ENCODE data around the gene COQ5. TPM values are rescaled to one million over a fixed set of nuclear protein-coding genes. Genes with fewer than 3 reads are reported as not detected.
"Not testable (repeated sequence)": the region's sequence is repeated elsewhere in the genome, so short reads cannot be mapped to it uniquely, and the experiment has no call there.

Gene COQ5
- total RNA-seq, 1 experiment from 2014 or later: 56.8 TPM

GRCh38 chr12:120498870-120499515 lies 30.0 kb downstream of the COQ5 start:
- DNase-seq: peak; percentile 43
- no peak overlapping the region for H3K4me3 ChIP-seq (ENCODE audit: insufficient read depth, low read depth, low read length)
- H3K27me3 ChIP-seq (ENCODE audit: control insufficient read depth, insufficient read depth, low read length): no peaks in the 10 kb centered on the region
- peaks cover 9% of the 10 kb centered on the region for H3K36me3 ChIP-seq (replicated peaks; ENCODE audit: control insufficient read depth, insufficient read depth, low read length)

- no peak for DNase-seq
Observed at GRCh38 chr12:120497524-120498150, 31.3 kb downstream of the COQ5 start.

GRCh38 chr12:120496413-120497340 lies 32.3 kb downstream of the COQ5 start:
- peak; percentile 80 for DNase-seq
- H3K27me3 ChIP-seq (ENCODE audit: control insufficient read depth, insufficient read depth, low read length): no peaks in the 10 kb centered on the region
- H3K36me3 ChIP-seq (replicated peaks; ENCODE audit: control insufficient read depth, insufficient read depth, low read length): peaks cover 6% of the 10 kb centered on the region
- H3K4me3 ChIP-seq (ENCODE audit: insufficient read depth, low read depth, low read length): peak overlapping the region; percentile 90

More at GRCh38 chr12:120497524-120498150, 31.3 kb downstream of the COQ5 start:
- Histone ChIP-seq H3K27me3 (ENCODE audit: control insufficient read depth, insufficient read depth, low read length) (no peaks in the 10 kb centered on the region), H3K4me3 (ENCODE audit: insufficient read depth, low read depth, low read length) (peak overlapping the region; percentile 90), H3K36me3 (replicated peaks; ENCODE audit: control insufficient read depth, insufficient read depth, low read length) (peaks cover 6% of the 10 kb centered on the region)

- peak; percentile 99 for DNase-seq
- H3K4me3 ChIP-seq (ENCODE audit: insufficient read depth, low read depth, low read length): peak within 1 kb of the TSS; percentile 90
- H3K27me3 ChIP-seq (ENCODE audit: control insufficient read depth, insufficient read depth, low read length): no peaks in the 10 kb centered on the region
- peaks cover 6% of the 10 kb centered on the region for H3K36me3 ChIP-seq (replicated peaks; ENCODE audit: control insufficient read depth, insufficient read depth, low read length)
Observed at GRCh38 chr12:120495731-120496412, 33.1 kb downstream of the COQ5 start, which contains the start of gene DYNLL1. DYNLL1 (plus strand) TSS chr12:120496113; CDS start chr12:120496422, 309 bp downstream.

- no peak for DNase-seq
- no peaks in the 10 kb centered on the region for H3K27me3 ChIP-seq (ENCODE audit: control insufficient read depth, insufficient read depth, low read length)
- peak overlapping the region; percentile 63 for H3K4me3 ChIP-seq (ENCODE audit: insufficient read depth, low read depth, low read length)
- peaks cover 6% of the 10 kb centered on the region for H3K36me3 ChIP-seq (replicated peaks; ENCODE audit: control insufficient read depth, insufficient read depth, low read length)
Observed at GRCh38 chr12:120495186-120495730, 33.7 kb downstream of the COQ5 start.

GRCh38 chr12:120490833-120491512 lies 38.0 kb downstream of the COQ5 start:
- DNase-seq: no peak
- Histone ChIP-seq H3K4me3 (ENCODE audit: insufficient read depth, low read depth, low read length) (no peak overlapping the region), H3K27me3 (ENCODE audit: control insufficient read depth, insufficient read depth, low read length) (no peaks in the 10 kb centered on the region), H3K36me3 (replicated peaks; ENCODE audit: control insufficient read depth, insufficient read depth, low read length) (no peaks in the 10 kb centered on the region; the same call in 1 of the 2 replicates)

- no peak for DNase-seq
- Histone ChIP-seq H3K27me3 (ENCODE audit: control insufficient read depth, insufficient read depth, low read length) (no peaks in the 10 kb centered on the region), H3K36me3 (replicated peaks; ENCODE audit: control insufficient read depth, insufficient read depth, low read length) (no peaks in the 10 kb centered on the region; the same call in 1 of the 2 replicates), H3K4me3 (ENCODE audit: insufficient read depth, low read depth, low read length) (no peak overlapping the region)
Observed at GRCh38 chr12:120490325-120490724, 38.6 kb downstream of the COQ5 start.

- no peaks in the 10 kb centered on the region; the same call in 1 of the 2 replicates for H3K36me3 ChIP-seq (replicated peaks; ENCODE audit: control insufficient read depth, insufficient read depth, low read length)
Observed at GRCh38 chr12:120489018-120489417, 39.9 kb downstream of the COQ5 start.

GRCh38 chr12:120488057-120488640 lies 40.8 kb downstream of the COQ5 start:
- H3K27me3 ChIP-seq (ENCODE audit: control insufficient read depth, insufficient read depth, low read length): no peaks in the 10 kb centered on the region

More at GRCh38 chr12:120489018-120489417, 39.9 kb downstream of the COQ5 start:
- Histone ChIP-seq H3K27me3 (ENCODE audit: control insufficient read depth, insufficient read depth, low read length) (no peaks in the 10 kb centered on the region), H3K4me3 (ENCODE audit: insufficient read depth, low read depth, low read length) (no peak overlapping the region)
- DNase-seq: no peak

GRCh38 chr12:120487552-120487951 lies 41.4 kb downstream of the COQ5 start:
- not testable (repeated sequence) for DNase-seq; H3K36me3 ChIP-seq (replicated peaks; ENCODE audit: control insufficient read depth, insufficient read depth, low read length); H3K27me3 ChIP-seq (ENCODE audit: control insufficient read depth, insufficient read depth, low read length); H3K4me3 ChIP-seq (ENCODE audit: insufficient read depth, low read depth, low read length)

More at GRCh38 chr12:120488057-120488640, 40.8 kb downstream of the COQ5 start:
- Histone ChIP-seq H3K4me3 (ENCODE audit: insufficient read depth, low read depth, low read length) (no peak overlapping the region), H3K36me3 (replicated peaks; ENCODE audit: control insufficient read depth, insufficient read depth, low read length) (no peaks in the 10 kb centered on the region; the same call in 1 of the 2 replicates)
- no peak for DNase-seq

- Histone ChIP-seq H3K36me3 (replicated peaks; ENCODE audit: control insufficient read depth, insufficient read depth, low read length) (no peaks in the 10 kb centered on the region; the same call in 1 of the 2 replicates), H3K4me3 (ENCODE audit: insufficient read depth, low read depth, low read length) (no peak overlapping the region), H3K27me3 (ENCODE audit: control insufficient read depth, insufficient read depth, low read length) (no peaks in the 10 kb centered on the region)
- no peak for DNase-seq
Observed at GRCh38 chr12:120485961-120486881, 42.7 kb downstream of the COQ5 start.

GRCh38 chr12:120483621-120484020 lies 45.3 kb downstream of the COQ5 start:
- no peak for DNase-seq
- Histone ChIP-seq H3K4me3 (ENCODE audit: insufficient read depth, low read depth, low read length) (no peak overlapping the region), H3K27me3 (ENCODE audit: control insufficient read depth, insufficient read depth, low read length) (no peaks in the 10 kb centered on the region), H3K36me3 (replicated peaks; ENCODE audit: control insufficient read depth, insufficient read depth, low read length) (no peaks in the 10 kb centered on the region)
